Embryonic facial prominence (tissue), 1 donor: ENCODE measurements around the gene PLEKHG4B.
"Not testable (repeated sequence)": the region's sequence is repeated elsewhere in the genome, so short reads cannot be mapped to it uniquely, and the experiment has no call there.

Source experiments
- DNase-seq: peaks from one replicate; pipeline ENCODE4 v3.0.0-alpha.2; 2016; ENCODE audit errors: extremely low spot score

The PLEKHG4B gene, protein sequence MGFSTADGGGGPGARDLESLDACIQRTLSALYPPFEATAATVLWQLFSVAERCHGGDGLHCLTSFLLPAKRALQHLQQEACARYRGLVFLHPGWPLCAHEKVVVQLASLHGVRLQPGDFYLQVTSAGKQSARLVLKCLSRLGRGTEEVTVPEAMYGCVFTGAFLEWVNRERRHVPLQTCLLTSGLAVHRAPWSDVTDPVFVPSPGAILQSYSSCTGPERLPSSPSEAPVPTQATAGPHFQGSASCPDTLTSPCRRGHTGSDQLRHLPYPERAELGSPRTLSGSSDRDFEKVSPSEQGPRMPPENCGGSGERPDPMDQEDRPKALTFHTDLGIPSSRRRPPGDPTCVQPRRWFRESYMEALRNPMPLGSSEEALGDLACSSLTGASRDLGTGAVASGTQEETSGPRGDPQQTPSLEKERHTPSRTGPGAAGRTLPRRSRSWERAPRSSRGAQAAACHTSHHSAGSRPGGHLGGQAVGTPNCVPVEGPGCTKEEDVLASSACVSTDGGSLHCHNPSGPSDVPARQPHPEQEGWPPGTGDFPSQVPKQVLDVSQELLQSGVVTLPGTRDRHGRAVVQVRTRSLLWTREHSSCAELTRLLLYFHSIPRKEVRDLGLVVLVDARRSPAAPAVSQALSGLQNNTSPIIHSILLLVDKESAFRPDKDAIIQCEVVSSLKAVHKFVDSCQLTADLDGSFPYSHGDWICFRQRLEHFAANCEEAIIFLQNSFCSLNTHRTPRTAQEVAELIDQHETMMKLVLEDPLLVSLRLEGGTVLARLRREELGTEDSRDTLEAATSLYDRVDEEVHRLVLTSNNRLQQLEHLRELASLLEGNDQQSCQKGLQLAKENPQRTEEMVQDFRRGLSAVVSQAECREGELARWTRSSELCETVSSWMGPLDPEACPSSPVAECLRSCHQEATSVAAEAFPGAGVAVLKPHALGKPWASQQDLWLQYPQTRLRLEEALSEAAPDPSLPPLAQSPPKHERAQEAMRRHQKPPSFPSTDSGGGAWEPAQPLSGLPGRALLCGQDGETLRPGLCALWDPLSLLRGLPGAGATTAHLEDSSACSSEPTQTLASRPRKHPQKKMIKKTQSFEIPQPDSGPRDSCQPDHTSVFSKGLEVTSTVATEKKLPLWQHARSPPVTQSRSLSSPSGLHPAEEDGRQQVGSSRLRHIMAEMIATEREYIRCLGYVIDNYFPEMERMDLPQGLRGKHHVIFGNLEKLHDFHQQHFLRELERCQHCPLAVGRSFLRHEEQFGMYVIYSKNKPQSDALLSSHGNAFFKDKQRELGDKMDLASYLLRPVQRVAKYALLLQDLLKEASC (N-terminal part only)

GRCh38 chr5:91556-92263 lies at the start of gene PLEKHG4B:
Gene PLEKHG4B, plus strand, starts transcription at chr5:92168. Its CDS starts 64 bp downstream, at chr5:92232.
- DNase-seq = no peak

DNA sequence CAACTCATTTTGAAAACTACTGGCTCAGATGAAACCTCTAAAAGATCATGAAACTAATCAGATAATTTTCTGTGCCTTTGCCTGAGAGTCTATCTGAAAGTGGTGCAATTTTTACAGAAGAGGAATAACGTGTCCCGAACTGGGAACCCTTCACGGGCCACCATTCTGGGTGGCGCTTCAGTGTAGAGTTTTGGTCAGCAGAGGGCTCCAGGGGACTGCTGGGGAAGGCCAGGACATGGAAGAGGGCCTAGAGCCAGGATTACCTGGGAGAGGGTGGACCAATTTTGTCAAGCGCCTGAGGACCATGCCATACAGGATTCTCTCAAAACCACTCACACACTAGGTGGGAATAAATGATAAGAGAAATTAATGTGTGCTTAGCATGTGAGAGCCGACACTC lies 49.7 kb upstream of the PLEKHG4B start:
- DNase-seq = no peak

- DNase-seq = no peak
Measured at GRCh38 chr5:48192-48591, 43.8 kb upstream of the PLEKHG4B start.

- DNase-seq = not testable (repeated sequence)
Measured at GRCh38 chr5:49530-49929, 42.4 kb upstream of the PLEKHG4B start.

- DNase-seq = no peak
Measured at GRCh38 chr5:49953-50544, 41.9 kb upstream of the PLEKHG4B start.

DNA sequence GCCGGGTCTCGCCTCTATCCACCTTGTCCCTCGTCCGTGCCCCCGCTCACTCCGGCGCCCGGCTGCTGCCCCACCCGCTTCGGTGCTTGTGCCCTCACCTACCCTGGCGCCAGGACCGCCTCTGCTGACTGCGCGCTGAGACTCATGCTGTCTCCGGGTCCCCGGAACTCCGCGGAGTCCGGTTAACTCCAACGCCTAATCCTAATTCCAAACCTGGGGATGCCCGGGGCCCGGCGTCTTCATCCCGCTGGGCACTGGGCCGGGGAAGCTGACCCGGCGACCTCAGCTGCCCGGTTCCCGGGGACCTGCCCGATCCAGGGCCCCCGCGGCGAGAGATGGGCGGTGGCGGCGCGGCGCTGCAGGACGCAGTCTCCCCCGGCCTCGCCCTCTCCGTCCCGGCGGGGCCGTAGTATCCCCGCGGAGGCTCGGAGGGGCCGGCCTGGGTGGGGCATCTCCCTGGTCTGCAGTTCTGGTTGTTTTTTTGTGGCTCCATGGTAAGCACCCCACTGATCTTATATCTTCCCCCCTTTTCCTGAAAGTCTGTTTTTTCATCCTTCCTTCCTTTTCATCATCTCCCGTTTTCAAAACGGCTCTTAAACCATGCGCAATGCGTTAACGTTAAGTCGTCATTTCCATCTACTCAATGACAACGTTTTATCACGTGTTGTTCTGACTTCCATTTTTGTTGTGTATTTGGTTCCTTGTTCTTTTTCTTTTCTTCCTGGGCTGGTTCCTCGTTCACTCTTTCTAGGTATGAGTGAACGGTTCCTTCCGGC lies 41.1 kb upstream of the PLEKHG4B start:
- no peak for DNase-seq

DNA sequence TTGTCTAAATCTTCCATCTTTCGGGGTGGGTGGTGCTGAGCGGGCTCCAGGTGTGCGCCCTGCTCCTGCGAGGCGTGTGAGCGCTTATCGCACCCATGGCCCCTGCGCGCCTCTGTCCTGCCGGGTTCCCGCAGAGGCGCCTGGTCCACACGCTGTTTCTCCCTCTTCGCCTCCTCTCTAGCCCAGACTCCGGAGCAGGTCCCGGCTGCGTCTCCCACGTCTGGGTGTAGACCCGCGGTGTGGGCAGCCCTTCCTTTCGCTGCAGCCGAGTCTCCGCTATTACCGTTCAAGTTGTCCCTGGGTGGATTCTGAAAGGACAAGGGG lies 40.5 kb upstream of the PLEKHG4B start:
- DNase-seq = no peak

DNA sequence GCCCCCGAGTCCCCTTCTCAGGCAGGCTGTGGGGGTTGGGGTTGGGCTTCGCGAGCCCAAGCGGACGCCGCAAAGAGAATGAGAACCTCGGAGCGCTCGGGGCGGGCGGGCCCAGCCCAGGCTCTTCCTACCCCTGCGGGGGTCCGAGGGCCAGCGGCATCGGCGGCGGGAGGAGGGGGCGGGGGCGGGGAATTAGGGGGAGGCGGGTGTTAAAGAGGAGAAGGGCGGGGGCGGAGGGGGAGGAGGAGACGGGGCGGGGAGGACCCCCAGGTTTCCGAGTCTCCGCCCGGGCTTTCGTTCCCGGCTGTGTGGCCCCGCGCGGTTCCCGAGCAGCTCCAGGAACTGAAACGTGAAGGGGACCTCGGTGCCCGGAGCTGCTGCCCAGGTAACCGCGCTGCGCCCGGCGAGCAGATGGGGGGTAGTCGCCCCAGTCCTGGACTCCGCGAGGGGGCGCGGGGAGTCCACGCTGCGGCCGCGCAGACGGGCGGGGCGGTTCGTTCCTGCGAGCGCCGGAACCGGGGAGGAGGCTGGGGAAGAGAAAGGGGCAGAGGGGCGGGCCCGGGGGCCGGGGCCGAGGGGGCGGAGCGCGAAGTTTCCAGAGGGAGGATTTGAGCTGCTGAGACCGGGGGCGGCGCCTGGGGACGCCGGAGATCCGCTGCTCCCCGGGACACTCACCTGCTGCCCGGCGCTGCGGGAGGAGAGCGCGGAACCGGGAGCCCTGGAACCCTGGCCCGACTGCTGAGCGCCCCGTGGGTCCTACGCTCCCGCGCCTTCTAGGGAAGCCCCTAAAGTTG lies 38.4 kb upstream of the PLEKHG4B start:
- no peak for DNase-seq

DNA sequence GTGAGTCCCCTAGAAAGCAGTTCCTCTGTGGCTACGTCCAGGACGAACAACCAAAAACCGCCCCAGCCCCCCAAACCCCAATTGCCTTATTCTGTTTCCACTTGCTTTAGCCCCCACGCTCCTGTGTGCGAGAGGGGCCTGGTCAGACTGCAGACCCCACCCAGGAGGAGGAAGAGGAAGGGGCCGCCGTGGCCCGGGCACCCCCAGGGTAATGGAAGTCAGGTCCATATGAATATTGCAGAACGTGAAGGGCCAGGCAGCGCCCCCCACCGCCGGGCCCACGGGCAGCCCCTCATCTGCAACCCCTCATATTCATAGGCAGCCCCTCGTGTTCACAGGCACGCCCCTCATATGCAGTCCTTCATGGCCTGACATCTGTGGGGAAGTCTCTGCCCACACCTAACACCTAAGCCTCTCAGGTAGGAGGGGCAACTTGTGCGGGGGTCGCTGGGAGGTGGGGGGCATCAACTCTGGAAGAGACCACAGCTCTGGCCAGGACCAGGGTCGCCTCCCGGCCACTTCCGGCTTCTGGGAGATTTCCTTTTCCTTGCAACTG lies 37.7 kb upstream of the PLEKHG4B start:
- DNase-seq = no peak

GRCh38 chr5:54876-55569 lies 36.9 kb upstream of the PLEKHG4B start:
- DNase-seq = no peak

DNA sequence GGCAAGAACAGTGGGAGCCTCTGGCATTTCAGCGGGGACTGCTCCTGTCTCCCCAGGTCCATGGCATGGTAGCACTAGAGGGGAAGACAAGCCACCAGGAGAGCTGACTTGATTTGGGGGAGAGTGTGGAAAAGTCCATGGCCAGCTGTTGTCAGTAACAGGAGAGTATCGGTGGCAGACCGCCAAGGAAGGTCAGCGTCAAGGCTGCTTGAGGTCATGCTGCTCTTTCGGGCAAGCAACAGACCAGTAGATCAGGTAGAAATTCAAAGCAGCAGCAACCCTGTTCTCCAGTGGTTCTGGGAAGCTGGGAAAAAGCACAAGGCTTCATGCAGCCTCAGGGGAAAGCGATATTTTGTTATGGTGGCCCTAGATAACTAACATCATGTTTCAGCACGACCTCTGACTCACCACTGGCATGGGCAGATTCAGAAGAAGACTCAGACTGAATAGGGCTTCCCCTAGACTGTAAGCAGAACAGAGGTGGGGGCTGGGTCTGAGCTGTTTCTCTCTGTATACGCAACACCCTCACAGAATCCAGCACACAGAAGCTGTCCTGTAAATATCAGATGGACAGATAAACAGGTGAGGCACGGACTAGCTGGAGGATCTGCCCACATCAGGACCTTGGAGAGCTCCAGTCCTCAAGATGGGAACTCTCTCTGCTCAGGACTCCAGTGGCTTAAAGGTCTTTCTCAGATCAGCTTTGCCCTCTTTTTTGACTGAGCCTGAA lies 35.2 kb upstream of the PLEKHG4B start:
- DNase-seq = no peak

DNA sequence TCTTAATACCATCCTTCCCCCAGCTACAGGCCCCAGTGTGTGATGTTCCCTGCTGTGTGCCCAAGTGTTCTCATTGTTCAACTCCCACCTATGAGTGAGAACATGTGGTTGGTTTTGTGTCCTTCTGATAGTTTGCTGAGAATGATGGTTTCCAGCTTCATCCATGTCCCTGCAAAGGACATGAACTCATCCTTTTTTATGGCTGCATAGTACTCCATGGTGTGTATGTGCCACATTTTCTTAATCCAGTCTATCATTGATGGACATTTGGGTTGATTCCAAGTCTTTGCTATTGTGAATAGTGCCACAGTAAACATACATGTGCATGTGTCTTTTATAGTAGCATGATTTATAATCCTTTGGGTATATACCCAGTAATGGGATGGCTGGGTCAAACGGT lies 31.7 kb upstream of the PLEKHG4B start:
- DNase-seq = not testable (repeated sequence)

GRCh38 chr5:70440-70839 lies 21.5 kb upstream of the PLEKHG4B start:
- DNase-seq = peak; percentile 50

DNA sequence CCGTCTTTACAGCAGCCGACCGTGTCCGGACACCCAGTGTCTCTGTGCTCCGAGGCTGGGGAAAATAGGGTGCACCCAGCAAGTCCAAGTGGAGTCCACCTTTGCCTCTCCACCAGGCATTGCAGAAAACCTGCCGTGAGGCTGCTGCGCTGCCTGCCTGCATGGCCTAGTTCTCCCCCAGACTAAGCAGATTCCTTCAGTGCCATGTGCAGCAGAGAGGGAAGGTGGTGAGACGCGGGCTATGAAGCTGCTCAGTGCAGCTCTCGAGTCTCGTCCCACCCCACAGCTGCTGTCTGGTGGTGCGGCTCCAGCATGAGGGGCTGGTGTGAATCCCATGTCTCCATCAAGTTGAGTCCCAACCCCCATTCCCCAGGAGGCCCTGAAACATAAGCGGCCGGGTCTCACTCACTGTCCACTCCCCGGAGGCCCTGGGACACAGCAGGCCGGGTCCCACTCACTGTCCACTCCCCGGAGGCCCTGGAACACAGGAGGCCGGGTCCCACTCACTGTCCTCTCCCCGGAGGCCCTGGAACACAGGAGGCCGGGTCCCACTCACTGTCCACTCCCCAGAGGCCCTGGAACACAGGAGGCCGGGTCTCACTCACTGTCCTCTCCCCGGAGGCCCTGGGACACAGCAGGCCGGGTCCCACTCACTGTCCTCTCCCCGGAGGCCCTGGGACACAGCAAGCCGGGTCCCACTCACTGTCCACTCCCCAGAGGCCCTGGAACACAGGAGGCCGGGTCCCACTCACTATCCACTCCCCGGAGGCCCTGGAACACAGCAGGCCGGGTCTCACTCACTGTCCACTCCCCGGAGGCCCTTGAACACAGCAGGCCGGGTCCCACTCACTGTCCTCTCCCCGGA lies 19.4 kb upstream of the PLEKHG4B start:
- DNase-seq = not testable (repeated sequence)

DNA sequence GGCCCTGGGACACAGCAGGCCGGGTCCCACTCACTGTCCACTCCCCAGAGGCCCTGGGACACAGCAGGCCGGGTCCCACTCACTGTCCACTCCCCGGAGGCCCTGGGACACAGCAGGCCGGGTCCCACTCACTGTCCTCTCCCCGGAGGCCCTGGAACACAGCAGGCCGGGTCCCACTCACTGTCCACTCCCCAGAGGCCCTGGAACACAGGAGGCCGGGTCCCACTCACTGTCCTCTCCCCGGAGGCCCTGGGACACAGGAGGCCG lies 18.9 kb upstream of the PLEKHG4B start:
- not testable (repeated sequence) for DNase-seq

DNA sequence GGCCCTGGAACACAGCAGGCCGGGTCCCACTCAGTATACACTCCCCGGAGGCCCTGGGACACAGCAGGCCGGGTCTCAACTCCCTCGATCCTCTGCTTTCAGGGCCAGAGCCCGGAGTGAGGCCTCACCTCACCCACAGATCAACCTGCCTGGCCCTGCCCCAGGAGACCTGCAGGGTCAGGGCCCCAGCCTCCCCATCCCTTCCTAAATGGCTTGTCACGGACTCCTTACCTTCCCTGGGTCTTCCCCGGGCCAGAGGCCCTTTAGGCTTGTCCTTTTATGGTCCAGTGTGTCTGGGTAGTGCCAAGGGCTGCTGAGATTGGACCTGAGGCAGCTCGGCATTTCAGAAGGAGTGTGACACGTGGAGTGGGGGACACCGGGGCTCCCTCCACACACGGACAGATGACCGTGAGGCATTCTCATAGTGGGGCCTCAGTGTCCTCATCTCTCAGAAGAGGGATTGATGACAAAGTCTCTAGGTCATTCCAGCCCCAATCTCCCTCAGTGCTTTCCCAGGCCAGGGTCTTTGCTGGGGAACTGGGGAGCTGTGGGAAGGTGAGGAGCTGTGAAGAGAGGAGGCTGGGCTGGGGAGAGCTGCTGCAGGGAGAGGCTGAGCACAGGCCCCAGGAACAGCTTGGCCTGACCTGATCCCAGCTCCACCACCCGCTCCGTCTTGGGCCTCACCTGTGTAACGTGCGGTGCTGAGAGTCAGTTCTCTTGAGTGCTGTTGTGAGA lies 18.0 kb upstream of the PLEKHG4B start:
- no peak for DNase-seq
